Inferior parietal cortex (tissue), 1 donor: Measurements from ENCODE around the gene RTP4.
"Not testable (repeated sequence)": the region's sequence is repeated elsewhere in the genome, so short reads cannot be mapped to it uniquely, and the experiment has no call there.

Experiments used
- DNase-seq: peaks from one replicate; pipeline ENCODE4 v3.0.0-alpha.2; 2016; ENCODE audit errors: extremely low spot score

The RTP4 gene

GRCh38 chr3:187369089-187369447, 883 bp downstream of the RTP4 start:
- no peak for DNase-seq

DNA sequence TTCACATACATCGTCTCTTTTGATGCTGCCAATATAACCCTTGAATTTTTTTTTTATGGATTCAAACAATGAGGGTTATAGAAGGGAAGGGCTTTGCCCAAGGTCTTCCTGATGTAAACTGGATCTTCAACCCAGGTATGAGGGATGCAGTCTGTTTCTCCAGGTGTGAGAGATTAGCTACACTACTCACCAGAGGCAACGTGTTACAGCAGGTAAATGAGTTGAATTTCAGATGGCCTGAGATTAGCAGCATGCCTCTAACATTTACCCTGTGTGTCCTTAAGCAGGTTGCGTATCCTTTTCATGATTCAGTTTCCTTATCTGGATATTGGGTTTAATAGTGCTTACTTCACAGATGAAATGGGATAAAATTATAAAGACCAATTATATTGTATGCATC, 1.9 kb downstream of the RTP4 start:
- no peak for DNase-seq

DNA sequence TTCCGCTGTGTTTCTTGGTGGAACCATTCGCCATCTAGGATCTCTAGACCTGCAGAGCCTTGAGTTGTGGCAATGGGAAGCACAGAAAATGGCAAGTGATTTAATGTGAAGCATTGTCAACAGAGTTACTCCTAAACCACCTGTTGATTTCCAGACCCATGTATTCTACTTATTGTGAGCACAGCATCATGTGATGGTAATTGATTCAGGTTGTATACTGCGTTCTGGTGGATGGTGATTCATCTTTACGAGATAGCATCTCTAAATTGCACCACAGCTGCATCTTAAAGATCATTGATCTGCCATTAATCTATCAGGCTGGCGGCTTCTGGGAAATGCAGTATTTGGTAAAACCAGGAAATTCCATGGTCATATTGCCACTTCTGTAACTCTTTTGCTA, 7.4 kb downstream of the RTP4 start:
- no peak for DNase-seq

DNA sequence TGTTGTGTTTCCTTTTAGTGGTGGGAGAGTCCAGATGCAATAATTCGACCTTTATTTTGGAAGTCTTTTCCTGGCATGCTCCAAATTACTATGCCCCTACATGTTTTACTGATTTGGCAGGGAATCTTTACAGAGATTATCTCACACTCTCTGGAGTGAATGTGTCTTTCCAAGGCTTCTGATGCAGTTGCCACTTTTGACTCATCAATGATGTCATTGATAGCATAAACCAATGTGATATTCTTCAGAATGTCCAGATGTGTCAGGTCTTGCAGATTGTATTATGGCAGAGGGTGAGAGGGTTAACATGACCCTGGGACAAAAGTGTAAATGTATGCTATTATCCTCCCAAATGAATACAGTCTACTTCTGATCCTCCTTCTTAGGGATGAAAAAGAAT, 9.7 kb downstream of the RTP4 start:
- DNase-seq = no peak

GRCh38 chr3:187382609-187383151, 14.5 kb downstream of the RTP4 start:
- DNase-seq = no peak

DNA sequence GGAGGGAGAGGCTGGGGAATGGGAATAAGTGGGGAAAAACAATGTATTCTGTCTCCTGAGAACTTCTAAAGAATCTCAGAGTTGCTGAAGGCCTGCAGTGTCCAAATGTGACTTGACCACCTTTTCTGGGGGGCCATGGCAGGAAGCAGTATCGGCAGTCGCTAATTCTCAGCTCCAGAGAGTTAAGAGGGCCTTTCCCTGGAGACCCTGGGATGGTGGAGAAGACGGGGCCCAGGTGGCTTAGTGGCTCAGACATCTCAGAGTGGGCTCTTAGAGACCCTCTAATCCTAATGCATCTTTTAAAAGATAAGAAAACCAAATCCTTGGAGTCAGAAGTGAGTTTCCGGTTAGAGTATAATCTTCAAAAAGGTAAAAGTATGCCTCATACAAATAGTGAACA, 15.1 kb downstream of the RTP4 start:
- DNase-seq = no peak

- DNase-seq = no peak
Observed at GRCh38 chr3:187385296-187385695, 17.1 kb downstream of the RTP4 start.

DNA sequence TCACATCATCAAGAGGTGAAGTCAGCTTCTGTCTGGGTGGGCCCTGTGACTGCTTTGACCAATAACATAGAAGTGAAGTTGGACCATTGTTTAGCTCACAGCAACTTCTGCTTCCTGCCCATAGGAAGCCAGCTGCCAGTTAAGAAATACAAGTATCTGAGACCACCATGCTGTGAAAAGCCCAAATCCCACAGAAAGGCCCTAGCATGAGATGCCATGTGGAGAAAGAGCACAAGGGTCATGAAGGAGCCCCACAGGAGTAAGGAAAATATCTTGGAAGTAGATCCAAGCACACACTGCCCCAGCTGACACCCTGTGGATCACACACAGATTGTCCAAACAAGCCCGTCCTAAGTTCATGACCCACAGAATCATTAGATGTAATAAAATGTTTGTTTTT, 28.5 kb downstream of the RTP4 start:
- DNase-seq = no peak

- DNase-seq = no peak
Observed at GRCh38 chr3:187398955-187399354, 30.8 kb downstream of the RTP4 start.

DNA sequence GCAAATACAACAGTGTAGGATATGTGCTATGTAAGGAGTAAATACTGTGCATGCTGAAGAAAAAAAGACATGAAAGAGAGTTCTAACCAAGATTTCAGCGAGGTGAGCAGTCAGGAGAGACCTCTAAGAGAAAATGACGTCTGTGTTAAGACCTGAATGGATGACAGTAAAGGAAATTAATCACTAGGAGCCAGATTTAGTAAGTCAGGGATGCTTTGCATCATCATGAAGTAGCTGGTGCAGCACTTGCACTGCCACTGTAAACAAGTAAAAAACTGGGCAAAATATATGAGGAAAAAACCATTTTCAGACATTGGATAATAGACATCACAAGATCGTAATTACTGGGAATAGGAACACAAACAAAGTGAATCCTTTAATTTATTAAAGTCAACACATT, 32.6 kb downstream of the RTP4 start:
- no peak for DNase-seq

DNA sequence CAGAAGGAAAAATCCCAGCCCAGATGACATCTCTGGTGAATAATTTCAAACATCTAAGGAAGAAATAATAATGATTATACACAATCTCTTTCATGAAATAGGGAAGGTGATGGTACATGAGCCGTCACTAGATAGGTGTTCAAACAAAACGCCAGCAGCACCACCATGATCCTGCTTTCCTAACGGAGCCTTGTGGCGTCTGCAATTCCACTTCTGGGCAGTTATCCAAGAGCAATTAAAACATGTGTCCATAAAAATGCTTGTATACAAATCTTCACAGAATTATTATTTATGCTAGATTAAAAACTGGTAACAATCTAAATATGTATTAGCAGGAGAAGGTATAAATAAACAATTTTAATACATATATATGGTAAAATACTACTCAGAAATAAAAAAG, 33.7 kb downstream of the RTP4 start:
- DNase-seq = no peak

DNA sequence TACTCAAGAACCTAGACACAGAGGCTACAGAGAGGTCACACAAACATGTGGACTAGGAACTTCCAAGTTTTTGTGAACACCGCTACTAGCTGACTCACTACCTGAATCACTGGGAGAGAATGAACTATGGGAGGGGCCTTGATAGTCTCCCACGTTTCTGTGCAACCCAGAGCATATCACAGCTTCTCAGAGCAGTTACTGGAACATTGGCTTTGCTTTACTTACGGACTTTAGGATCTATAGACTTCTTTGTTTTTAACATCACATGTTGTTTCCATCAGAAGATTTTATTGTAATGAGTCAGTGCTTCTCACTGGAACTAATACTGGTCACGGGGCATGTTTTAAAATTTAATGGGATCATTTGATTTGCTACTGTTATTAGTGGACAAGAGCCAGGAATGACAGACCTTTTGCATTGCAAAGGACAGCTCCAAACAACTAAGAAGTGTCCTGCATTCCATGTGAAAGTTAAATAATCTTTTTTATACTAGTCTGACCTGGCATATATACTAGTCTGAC, 35.6 kb downstream of the RTP4 start:
- DNase-seq = no peak

GRCh38 chr3:187406927-187407326, 38.7 kb downstream of the RTP4 start:
- DNase-seq = no peak

- not testable (repeated sequence) for DNase-seq
Observed at GRCh38 chr3:187411991-187412781, 44.0 kb downstream of the RTP4 start.
